ENCODE data around the gene MRPL23.
"Not testable (repeated sequence)": the region's sequence is repeated elsewhere in the genome, so short reads cannot be mapped to it uniquely, and the experiment has no call there.

The MRPL23 gene

GRCh38 chr11:1934335-1935155 is 12.6 kb upstream of the MRPL23 start:
- DNase-seq, result no peak

- no peak for DNase-seq
These were observed 11.7 kb upstream of the MRPL23 start for GRCh38 chr11:1935156-1936071.

GRCh38 chr11:1936072-1936780 is 10.9 kb upstream of the MRPL23 start:
- DNase-seq, result no peak

- no peak for DNase-seq
These were observed 10.1 kb upstream of the MRPL23 start for GRCh38 chr11:1936781-1937615.

GRCh38 chr11:1937616-1938342 is 9.4 kb upstream of the MRPL23 start:
- DNase-seq, result no peak

GRCh38 chr11:1938343-1939005 is 8.7 kb upstream of the MRPL23 start:
- DNase-seq, result no peak

GRCh38 chr11:1939006-1939625 is 8.0 kb upstream of the MRPL23 start:
- no peak for DNase-seq

- DNase-seq, result not testable (repeated sequence)
These were observed 7.3 kb upstream of the MRPL23 start for GRCh38 chr11:1939788-1940187.

- DNase-seq, result no peak
These were observed 4.4 kb upstream of the MRPL23 start for GRCh38 chr11:1942558-1943260.

GRCh38 chr11:1943576-1943975 is 3.6 kb upstream of the MRPL23 start:
- no peak for DNase-seq

- no peak for DNase-seq
These were observed 3.2 kb upstream of the MRPL23 start for GRCh38 chr11:1943977-1944376.

GRCh38 chr11:1947592-1948237 is 583 bp downstream of the MRPL23 start:
- no peak for DNase-seq

GRCh38 chr11:1948389-1948788 is 1.3 kb downstream of the MRPL23 start:
- no peak for DNase-seq

GRCh38 chr11:1949302-1949701 is 2.2 kb downstream of the MRPL23 start:
- DNase-seq, result no peak

GRCh38 chr11:1949922-1950321 is 2.8 kb downstream of the MRPL23 start:
- DNase-seq, result no peak

- DNase-seq, result no peak
These were observed 5.8 kb downstream of the MRPL23 start for GRCh38 chr11:1952806-1953482.

- no peak for DNase-seq
These were observed 6.5 kb downstream of the MRPL23 start for GRCh38 chr11:1953489-1954266.

- no peak for DNase-seq
These were observed 11.2 kb downstream of the MRPL23 start for GRCh38 chr11:1958367-1958766.

All from GOT3 (cell line).